Glutamatergic neuron (in vitro differentiated cells): ENCODE results near the gene GLIS1. TPM values are rescaled to one million over a fixed set of nuclear protein-coding genes. Genes with fewer than 3 reads are reported as not detected.

ENCODE experiments used
- DNase-seq: peaks from one replicate; pipeline ENCODE4 v3.0.0; 2022
- H3K27ac Mint-ChIP-seq: one replicate; pipeline ENCODE4 v1.8.0; 2020; ENCODE audit warnings: mild to moderate bottlenecking, mixed read lengths, inconsistent platforms; ENCODE audit not compliant: unreplicated experiment
- H3K27me3 Mint-ChIP-seq: one replicate; pipeline ENCODE4 v1.8.0; 2020; ENCODE audit warnings: mild to moderate bottlenecking, moderate library complexity, mixed read lengths, inconsistent platforms; ENCODE audit not compliant: unreplicated experiment
- H3K36me3 Mint-ChIP-seq: one replicate; pipeline ENCODE4 v1.8.0; 2020; ENCODE audit warnings: mild to moderate bottlenecking, mixed read lengths, inconsistent platforms; ENCODE audit not compliant: unreplicated experiment
- H3K4me1 Mint-ChIP-seq: one replicate; pipeline ENCODE4 v1.8.0; 2020; ENCODE audit warnings: mild to moderate bottlenecking, low read depth, mixed read lengths, inconsistent platforms; ENCODE audit not compliant: unreplicated experiment
- H3K4me3 Mint-ChIP-seq: one replicate; pipeline ENCODE4 v1.8.0; 2020; ENCODE audit warnings: mild to moderate bottlenecking, mixed read lengths, inconsistent platforms; ENCODE audit not compliant: unreplicated experiment
- H3K9me3 Mint-ChIP-seq: one replicate; pipeline ENCODE4 v1.8.0; 2020; ENCODE audit warnings: mild to moderate bottlenecking, moderate library complexity, mixed read lengths, inconsistent platforms; ENCODE audit not compliant: unreplicated experiment
- CTCF ChIP-seq: fragments of 200-600 bp; sonication (generic); IDR thresholded peaks from one replicate; pipeline ENCODE4 v1.5.0; 2021; ENCODE audit not compliant: partially characterized antibody, unreplicated experiment
- total RNA-seq: library from RNA; stranded (reverse); fragmentation: NEBNext Ultra II Directional; extraction: Animal tissue kit (Norgen Biotek cat#: 25700); gene quantifications from one replicate; pipeline ENCODE4 v1.2.1, GENCODE V29; 2021; ENCODE audit not compliant: unreplicated experiment

The GLIS1 gene
- total RNA-seq, 1 donor from 2014 or later: 0.76 TPM

GRCh38 chr1:53629101-53629691 is 109.8 kb downstream of the GLIS1 start:
- peak overlapping the region; percentile 87 for H3K27ac Mint-ChIP-seq
- DNase-seq: peak; percentile 71
- H3K36me3 Mint-ChIP-seq: no peaks in the 10 kb centered on the region
- peak overlapping the region; percentile 28 for H3K4me3 Mint-ChIP-seq
- peaks cover 31% of the 10 kb centered on the region for H3K4me1 Mint-ChIP-seq
- peaks cover 20% of the 10 kb centered on the region for H3K27me3 Mint-ChIP-seq
- no peak for TF ChIP-seq CTCF
- H3K9me3 Mint-ChIP-seq: peaks cover 12% of the 10 kb centered on the region

- Mint-ChIP-seq H3K27me3 (peaks cover 20% of the 10 kb centered on the region), H3K4me3 (no peak overlapping the region), H3K27ac (peak overlapping the region; percentile 87), H3K9me3 (peaks cover 15% of the 10 kb centered on the region), H3K4me1 (peaks cover 31% of the 10 kb centered on the region), H3K36me3 (no peaks in the 10 kb centered on the region)
- TF ChIP-seq CTCF: no peak
- no peak for DNase-seq
These were observed 110.5 kb downstream of the GLIS1 start for GRCh38 chr1:53628286-53628955.

- Mint-ChIP-seq H3K4me1 (peaks cover 31% of the 10 kb centered on the region), H3K9me3 (peaks cover 15% of the 10 kb centered on the region), H3K27ac (no peak overlapping the region), H3K27me3 (peaks cover 20% of the 10 kb centered on the region), H3K36me3 (no peaks in the 10 kb centered on the region), H3K4me3 (no peak overlapping the region)
- DNase-seq: no peak
- no peak for TF ChIP-seq CTCF
These were observed 111.3 kb downstream of the GLIS1 start for GRCh38 chr1:53627666-53628065.

- H3K27me3 Mint-ChIP-seq: peaks cover 20% of the 10 kb centered on the region
- peaks cover 15% of the 10 kb centered on the region for H3K9me3 Mint-ChIP-seq
- TF ChIP-seq CTCF: no peak
- H3K36me3 Mint-ChIP-seq: no peaks in the 10 kb centered on the region
- peak overlapping the region; percentile 30 for H3K4me3 Mint-ChIP-seq
- H3K27ac Mint-ChIP-seq: peak overlapping the region; percentile 10
- DNase-seq: no peak
- H3K4me1 Mint-ChIP-seq: peaks cover 31% of the 10 kb centered on the region
These were observed 111.9 kb downstream of the GLIS1 start for GRCh38 chr1:53627031-53627430.

- TF ChIP-seq CTCF: no peak
- no peak for DNase-seq
- peak overlapping the region; percentile 30 for H3K4me3 Mint-ChIP-seq
- peaks cover 15% of the 10 kb centered on the region for H3K9me3 Mint-ChIP-seq
- peaks cover 31% of the 10 kb centered on the region for H3K4me1 Mint-ChIP-seq
- H3K36me3 Mint-ChIP-seq: no peaks in the 10 kb centered on the region
- H3K27me3 Mint-ChIP-seq: peaks cover 20% of the 10 kb centered on the region
- peak overlapping the region; percentile 10 for H3K27ac Mint-ChIP-seq
These were observed 112.3 kb downstream of the GLIS1 start for GRCh38 chr1:53626616-53627015.
